ENCODE measurements around the gene KRT81. TPM values are rescaled to one million over a fixed set of nuclear protein-coding genes. Genes with fewer than 3 reads are reported as not detected.

KRT81 gene
- total RNA-seq, 2 experiments from 2014 or later: not detected

- Mint-ChIP-seq H3K27ac (no peak overlapping the region), H3K9me3 (no peaks in the 10 kb centered on the region), H3K4me3 (no peak overlapping the region), H3K27me3 (peaks cover 70% of the 10 kb centered on the region), H3K4me1 (ENCODE audit: low read depth) (peaks cover 12% of the 10 kb centered on the region), H3K36me3 (ENCODE audit: low read depth) (no peaks in the 10 kb centered on the region)
- TF ChIP-seq, protein P1, sequence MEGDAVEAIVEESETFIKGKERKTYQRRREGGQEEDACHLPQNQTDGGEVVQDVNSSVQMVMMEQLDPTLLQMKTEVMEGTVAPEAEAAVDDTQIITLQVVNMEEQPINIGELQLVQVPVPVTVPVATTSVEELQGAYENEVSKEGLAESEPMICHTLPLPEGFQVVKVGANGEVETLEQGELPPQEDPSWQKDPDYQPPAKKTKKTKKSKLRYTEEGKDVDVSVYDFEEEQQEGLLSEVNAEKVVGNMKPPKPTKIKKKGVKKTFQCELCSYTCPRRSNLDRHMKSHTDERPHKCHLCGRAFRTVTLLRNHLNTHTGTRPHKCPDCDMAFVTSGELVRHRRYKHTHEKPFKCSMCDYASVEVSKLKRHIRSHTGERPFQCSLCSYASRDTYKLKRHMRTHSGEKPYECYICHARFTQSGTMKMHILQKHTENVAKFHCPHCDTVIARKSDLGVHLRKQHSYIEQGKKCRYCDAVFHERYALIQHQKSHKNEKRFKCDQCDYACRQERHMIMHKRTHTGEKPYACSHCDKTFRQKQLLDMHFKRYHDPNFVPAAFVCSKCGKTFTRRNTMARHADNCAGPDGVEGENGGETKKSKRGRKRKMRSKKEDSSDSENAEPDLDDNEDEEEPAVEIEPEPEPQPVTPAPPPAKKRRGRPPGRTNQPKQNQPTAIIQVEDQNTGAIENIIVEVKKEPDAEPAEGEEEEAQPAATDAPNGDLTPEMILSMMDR (IDR thresholded peaks at IDR 0.05): no peak
- Histone ChIP-seq H3K27me3 (ENCODE audit: control insufficient read depth in 1 of 2, insufficient read depth in 2 of 2, low read length in 2 of 2) (peaks cover 30 to 45% of the 10 kb centered on the region in 2 experiments), H3K4me1 (ENCODE audit: insufficient read depth, low read length) (peaks cover 4% of the 10 kb centered on the region), H3K9me3 (ENCODE audit: control insufficient read depth in 1 of 2, insufficient read depth in 1 of 2, low read length in 2 of 2) (peaks cover 0 to 7% of the 10 kb centered on the region in 2 experiments), H3K4me3 (ENCODE audit: low read length) (no peak overlapping the region), H3K27ac (ENCODE audit: low read depth in 1 of 2, low read length in 2 of 2) (no peak overlapping the region), H3K36me3 (ENCODE audit: insufficient read depth, low read length) (no peaks in the 10 kb centered on the region)
- CTCF ChIA-PET: no interaction called here
- DNase-seq: no peak
- ATAC-seq (ENCODE audit: poor library complexity): no peak
- intact Hi-C loops (cut with DNase I, micrococcal nuclease): no loop called here
- POLR2A ChIA-PET: no interaction called here
These were observed 30.2 kb downstream of the KRT81 start for GRCh38 chr12:52261208-52261484.

- ATAC-seq (ENCODE audit: poor library complexity) (no peak), DNase-seq (no peak)
- Histone ChIP-seq H3K27ac (ENCODE audit: low read depth in 1 of 2, low read length in 2 of 2) (no peak overlapping the region), H3K9me3 (ENCODE audit: control insufficient read depth in 1 of 2, insufficient read depth in 1 of 2, low read length in 2 of 2) (peaks cover 0 to 7% of the 10 kb centered on the region in 2 experiments), H3K27me3 (ENCODE audit: control insufficient read depth in 1 of 2, insufficient read depth in 2 of 2, low read length in 2 of 2) (peaks cover 30 to 45% of the 10 kb centered on the region in 2 experiments), H3K4me1 (ENCODE audit: insufficient read depth, low read length) (peaks cover 4% of the 10 kb centered on the region), H3K4me3 (ENCODE audit: low read length) (no peak overlapping the region), H3K36me3 (ENCODE audit: insufficient read depth, low read length) (no peaks in the 10 kb centered on the region)
- Mint-ChIP-seq H3K4me1 (ENCODE audit: low read depth) (peaks cover 12% of the 10 kb centered on the region), H3K36me3 (ENCODE audit: low read depth) (no peaks in the 10 kb centered on the region), H3K9me3 (no peaks in the 10 kb centered on the region), H3K27me3 (peaks cover 74% of the 10 kb centered on the region), H3K4me3 (no peak overlapping the region), H3K27ac (no peak overlapping the region)
- POLR2A ChIA-PET: no interaction called here
- intact Hi-C loops (cut with DNase I, micrococcal nuclease): no loop called here
- TF ChIP-seq, protein P1 (IDR thresholded peaks at IDR 0.05): no peak
- CTCF ChIA-PET: no interaction called here
These were observed 30.8 kb downstream of the KRT81 start for GRCh38 chr12:52260361-52261207.

DNA sequence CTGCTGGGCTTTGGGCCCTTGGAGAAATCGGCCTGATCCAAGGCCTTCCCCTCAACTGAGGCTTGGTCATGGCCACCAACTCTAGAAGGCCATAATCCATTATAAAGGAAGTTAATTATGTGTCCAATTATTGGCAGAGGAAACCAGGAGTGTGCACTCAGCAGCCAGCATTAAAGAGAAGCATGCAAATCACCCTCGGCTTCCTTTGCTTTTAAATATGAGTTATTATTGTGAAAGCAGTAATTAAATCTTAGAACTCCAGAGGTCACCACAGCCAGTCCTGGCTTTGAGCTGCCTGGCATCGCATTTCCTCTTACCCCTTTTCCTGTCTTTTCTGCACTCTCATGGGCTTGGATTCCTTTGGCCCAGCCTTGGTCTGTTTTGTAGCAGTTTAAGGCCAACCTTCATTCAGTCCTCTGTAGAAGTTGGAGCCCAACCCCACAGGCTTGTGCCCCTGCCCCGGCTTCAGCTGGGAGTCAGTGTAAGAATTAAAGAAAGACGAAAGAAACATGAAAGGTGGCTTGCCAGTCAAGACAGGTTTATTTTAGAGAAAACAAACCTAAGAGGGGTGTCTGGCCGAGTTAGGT lies 31.6 kb downstream of the KRT81 start:
- Mint-ChIP-seq H3K27me3 (peaks cover 77% of the 10 kb centered on the region), H3K9me3 (no peaks in the 10 kb centered on the region), H3K27ac (no peak overlapping the region), H3K4me1 (ENCODE audit: low read depth) (peaks cover 12% of the 10 kb centered on the region), H3K36me3 (ENCODE audit: low read depth) (no peaks in the 10 kb centered on the region), H3K4me3 (no peak overlapping the region)
- Histone ChIP-seq H3K27me3 (ENCODE audit: control insufficient read depth in 1 of 2, insufficient read depth in 2 of 2, low read length in 2 of 2) (peaks cover 30 to 47% of the 10 kb centered on the region in 2 experiments), H3K9me3 (ENCODE audit: control insufficient read depth in 1 of 2, insufficient read depth in 1 of 2, low read length in 2 of 2) (peaks cover 0 to 7% of the 10 kb centered on the region in 2 experiments), H3K36me3 (ENCODE audit: insufficient read depth, low read length) (no peaks in the 10 kb centered on the region), H3K27ac (ENCODE audit: low read depth in 1 of 2, low read length in 2 of 2) (no peak overlapping the region), H3K4me1 (ENCODE audit: insufficient read depth, low read length) (peaks cover 4% of the 10 kb centered on the region), H3K4me3 (ENCODE audit: low read length) (no peak overlapping the region)
- intact Hi-C loops (cut with DNase I, micrococcal nuclease): no loop called here
- TF ChIP-seq, protein P1 (IDR thresholded peaks at IDR 0.05): no peak
- ATAC-seq (ENCODE audit: poor library complexity) (no peak), DNase-seq (no peak)
- CTCF ChIA-PET: no interaction called here
- POLR2A ChIA-PET: interaction anchor here (1.0 kb wide), 1 partner anchor 22 kb away, joined by 3 read pairs; no protein-coding TSS in a partner anchor
